GM21619 (cell line): ENCODE measurements around the gene BIVM.

Experiments
- ATAC-seq: cut with Tn5 transposase; IDR thresholded peaks from one replicate; pipeline ENCODE4 v1.9.1; 2021; ENCODE audit not compliant: unreplicated experiment

BIVM gene

DNA sequence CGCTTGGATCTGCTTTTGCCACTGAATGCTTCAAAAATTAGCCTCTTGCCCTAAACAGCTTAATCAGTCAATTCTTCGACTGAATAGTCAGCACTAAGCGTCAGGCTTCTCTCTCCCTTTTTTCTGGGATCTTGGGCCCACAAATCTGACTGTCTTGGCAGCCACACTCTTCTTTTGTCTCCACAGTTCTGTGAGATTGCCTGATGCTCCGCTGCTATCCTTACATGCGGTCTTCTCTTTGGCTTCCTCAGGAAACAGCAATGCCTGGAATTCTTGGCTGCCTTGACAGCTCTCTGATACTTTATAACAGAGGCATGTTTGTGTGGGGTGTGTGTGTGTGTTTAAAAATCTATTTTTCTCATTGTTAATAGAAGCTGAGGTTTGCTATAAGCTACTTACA is 79.6 kb downstream of the BIVM start:
- ATAC-seq: no peak

DNA sequence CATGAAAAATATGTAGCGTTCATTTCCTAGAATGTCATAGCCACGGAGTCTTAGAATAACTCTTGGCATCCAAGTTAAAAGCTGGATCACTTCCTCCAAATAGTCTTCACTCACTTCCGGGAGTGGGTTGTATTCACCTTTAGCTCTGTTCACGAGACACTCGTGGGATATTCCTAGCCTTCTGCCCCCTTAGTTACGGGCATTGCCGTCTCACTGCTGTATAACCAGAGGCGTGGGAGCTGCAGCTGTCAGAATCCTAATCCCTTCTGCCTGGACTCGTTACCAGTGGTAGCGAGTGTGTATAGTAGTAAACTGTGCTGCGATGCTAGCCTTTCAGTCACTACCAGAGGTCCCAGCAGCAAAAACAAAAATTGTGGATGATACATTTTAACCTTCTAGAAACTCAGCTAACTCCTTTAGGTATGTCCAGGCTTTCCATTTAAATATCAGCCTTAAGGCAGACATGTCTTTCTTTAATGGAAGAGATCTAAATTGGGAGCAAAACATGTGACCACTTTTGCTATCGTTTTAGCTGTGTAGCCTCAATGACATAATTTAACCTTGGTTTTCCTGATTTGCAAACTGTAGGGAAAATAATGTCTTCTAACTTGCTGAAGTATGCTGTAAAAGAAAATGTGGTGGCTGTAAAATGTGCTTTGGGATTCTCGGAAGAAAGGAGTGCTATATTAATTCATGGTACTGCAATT is 81.0 kb downstream of the BIVM start:
- ATAC-seq: no peak

DNA sequence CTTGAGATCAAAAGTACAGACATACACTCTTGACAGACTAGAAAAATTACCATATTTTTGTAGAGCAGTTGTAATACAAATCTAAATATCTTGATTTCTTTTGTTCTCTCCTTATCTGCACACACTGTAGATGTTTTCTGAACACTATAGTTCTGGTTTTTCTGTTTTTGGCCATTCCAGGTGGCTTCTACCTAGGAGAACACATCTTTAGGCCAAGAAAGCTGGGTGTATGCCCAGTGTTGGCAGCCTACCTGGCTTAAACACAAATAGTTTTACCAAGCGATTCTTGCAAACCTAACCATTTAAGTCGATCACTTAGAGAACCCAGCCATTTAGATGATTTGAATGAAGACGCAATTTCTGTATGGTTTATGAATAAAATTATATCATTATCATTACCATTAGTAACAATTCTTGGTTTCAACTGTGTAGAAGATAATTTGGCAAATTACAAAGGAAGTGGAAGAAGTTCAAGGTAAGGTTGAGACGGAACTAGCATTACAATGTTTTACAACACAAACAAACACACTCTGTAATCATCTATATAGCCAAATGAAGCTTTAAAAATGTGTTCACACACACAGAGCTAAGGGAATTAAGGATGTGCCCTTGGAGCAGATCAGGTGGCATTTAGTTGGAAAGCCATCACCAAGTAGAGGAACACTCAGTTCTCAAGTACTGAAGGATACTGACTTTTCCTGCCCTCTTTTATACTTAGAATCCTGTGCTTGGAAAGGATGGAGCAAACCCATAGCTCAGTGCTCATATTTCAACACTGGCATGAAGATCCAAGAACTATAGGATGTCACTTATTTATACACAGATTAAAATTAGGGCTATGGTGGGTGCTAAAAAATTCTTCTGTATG is 83.1 kb downstream of the BIVM start:
- no peak for ATAC-seq
